Measurements from ENCODE around the gene TOLLIP.

Gene TOLLIP

GRCh38 chr11:1335264-1335810 lies 25.9 kb upstream of the TOLLIP start:
- TF ChIP-seq, protein P1, sequence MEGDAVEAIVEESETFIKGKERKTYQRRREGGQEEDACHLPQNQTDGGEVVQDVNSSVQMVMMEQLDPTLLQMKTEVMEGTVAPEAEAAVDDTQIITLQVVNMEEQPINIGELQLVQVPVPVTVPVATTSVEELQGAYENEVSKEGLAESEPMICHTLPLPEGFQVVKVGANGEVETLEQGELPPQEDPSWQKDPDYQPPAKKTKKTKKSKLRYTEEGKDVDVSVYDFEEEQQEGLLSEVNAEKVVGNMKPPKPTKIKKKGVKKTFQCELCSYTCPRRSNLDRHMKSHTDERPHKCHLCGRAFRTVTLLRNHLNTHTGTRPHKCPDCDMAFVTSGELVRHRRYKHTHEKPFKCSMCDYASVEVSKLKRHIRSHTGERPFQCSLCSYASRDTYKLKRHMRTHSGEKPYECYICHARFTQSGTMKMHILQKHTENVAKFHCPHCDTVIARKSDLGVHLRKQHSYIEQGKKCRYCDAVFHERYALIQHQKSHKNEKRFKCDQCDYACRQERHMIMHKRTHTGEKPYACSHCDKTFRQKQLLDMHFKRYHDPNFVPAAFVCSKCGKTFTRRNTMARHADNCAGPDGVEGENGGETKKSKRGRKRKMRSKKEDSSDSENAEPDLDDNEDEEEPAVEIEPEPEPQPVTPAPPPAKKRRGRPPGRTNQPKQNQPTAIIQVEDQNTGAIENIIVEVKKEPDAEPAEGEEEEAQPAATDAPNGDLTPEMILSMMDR (IDR thresholded peaks at IDR 0.05; ENCODE audit: low read depth, low read length) = no peak
- peak overlapping the region; percentile 36 for H3K4me3 ChIP-seq (ENCODE audit: low read depth, low read length)
- DNase-seq (ENCODE audit: low read depth) = no peak

- H3K4me3 ChIP-seq (ENCODE audit: low read depth, low read length) = no peak overlapping the region
- TF ChIP-seq, protein P1 (IDR thresholded peaks at IDR 0.05; ENCODE audit: low read depth, low read length) = no peak
- no peak for TF ChIP-seq MYC (IDR thresholded peaks at IDR 0.05; ENCODE audit: low read depth, low read length)
- DNase-seq (ENCODE audit: low read depth) = no peak
These were observed 24.4 kb upstream of the TOLLIP start for GRCh38 chr11:1333860-1334259.

DNA sequence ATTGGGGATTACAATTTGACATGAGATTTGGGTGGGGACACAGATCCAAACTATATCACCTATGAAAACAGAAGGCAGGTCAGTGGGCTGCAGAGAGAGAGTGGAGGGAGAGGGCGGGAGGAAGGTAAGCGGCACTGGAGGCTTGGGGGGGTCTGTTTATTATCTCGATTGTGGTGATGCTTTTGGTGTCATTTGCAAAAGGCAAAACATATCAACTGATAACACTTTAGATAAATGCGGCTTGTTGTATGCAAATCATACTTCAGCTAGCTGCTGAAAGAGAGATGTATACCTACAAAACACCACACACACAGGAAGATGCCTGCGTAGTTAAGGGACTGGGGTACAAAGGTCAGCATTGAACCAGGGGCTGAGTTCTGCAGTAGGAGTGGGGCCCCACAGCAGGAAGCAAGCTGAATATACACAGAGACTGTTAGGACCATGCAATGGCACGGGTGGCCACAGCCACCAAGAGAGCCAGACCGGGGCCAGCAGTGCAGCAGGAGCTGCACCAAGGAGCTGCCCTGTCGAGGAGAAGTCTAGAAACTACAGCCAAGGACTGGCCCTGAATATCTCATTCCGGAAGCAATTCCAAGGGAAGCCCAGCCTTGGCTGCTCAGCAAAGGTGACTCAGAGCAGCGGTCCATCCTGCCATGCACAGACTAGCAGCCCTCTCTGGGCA lies 23.8 kb upstream of the TOLLIP start:
- no peak for DNase-seq (ENCODE audit: low read depth)
- no peak overlapping the region for H3K4me3 ChIP-seq (ENCODE audit: low read depth, low read length)

DNA sequence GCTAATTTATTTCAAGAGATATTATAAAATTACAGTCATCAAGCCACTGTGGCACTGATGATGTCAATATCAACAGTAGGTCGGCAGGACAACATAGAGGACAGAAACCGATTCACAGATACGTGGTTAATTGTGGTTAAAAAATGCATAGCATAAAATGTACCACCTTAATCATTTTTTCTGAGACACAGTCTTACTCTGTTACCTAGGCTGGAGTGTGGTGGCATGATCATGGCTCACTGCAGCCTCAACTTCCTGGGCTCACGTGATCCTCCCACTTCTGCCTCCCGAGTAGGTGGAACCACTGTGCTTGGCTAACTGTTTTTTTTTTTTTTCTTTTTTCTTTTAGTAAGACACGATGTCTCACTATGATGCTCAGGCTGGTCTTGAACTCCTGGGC lies 21.0 kb upstream of the TOLLIP start:
- no peak for DNase-seq (ENCODE audit: low read depth)
- no peak for TF ChIP-seq POLR2A (IDR thresholded peaks at IDR 0.05; ENCODE audit: extremely low read depth, insufficient read length)
- TF ChIP-seq MYC (IDR thresholded peaks at IDR 0.05; ENCODE audit: low read depth, low read length) = no peak
- no peak overlapping the region for H3K4me3 ChIP-seq (ENCODE audit: low read depth, low read length)

More for the DNA sequence above, 23.8 kb upstream of the TOLLIP start:
- TF ChIP-seq, protein P1 (IDR thresholded peaks at IDR 0.05; ENCODE audit: low read depth, low read length) = no peak
- TF ChIP-seq POLR2A (IDR thresholded peaks at IDR 0.05; ENCODE audit: extremely low read depth, insufficient read length) (no peak), MYC (IDR thresholded peaks at IDR 0.05; ENCODE audit: low read depth, low read length) (no peak), MAX (IDR thresholded peaks at IDR 0.05; ENCODE audit: low read depth, low read length) (no peak)

- no peak for DNase-seq (ENCODE audit: low read depth)
- TF ChIP-seq MAX (IDR thresholded peaks at IDR 0.05; ENCODE audit: low read depth, low read length) = no peak
- H3K4me3 ChIP-seq (ENCODE audit: low read depth, low read length) = no peak overlapping the region
These were observed 17.6 kb upstream of the TOLLIP start for GRCh38 chr11:1327064-1327460.

DNA sequence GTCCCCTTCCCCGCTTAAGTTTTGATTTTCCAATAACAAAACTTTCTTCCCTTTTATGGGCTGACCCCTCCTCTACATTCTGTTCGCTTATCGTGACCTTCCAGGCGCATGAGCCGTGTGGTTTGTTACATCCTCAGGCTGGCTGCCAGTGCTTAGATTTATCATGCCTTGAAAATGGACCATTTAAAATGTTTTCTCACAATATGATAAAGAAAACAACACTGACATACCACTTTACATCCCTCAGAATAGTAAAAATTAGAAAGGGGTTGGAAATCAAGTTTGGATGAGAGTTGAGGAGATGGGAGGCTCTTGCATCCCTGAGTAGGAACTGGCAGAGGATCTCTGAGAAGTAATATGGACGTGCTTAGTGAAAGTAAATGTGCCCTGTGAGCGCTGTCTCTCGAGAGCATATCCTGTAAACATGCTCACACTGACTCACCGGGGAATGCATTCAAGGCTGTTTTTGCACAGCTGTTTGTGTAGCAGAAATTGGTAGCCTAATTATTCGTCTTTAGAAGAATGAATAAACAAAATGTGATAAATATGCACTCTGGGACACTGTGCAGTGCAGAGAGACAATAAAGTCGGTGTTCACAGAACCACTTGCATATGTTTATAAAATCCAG lies 17.1 kb upstream of the TOLLIP start:
- no peak for DNase-seq (ENCODE audit: low read depth)
- no peak overlapping the region for H3K4me3 ChIP-seq (ENCODE audit: low read depth, low read length)
- TF ChIP-seq POLR2A (IDR thresholded peaks at IDR 0.05; ENCODE audit: extremely low read depth, insufficient read length) = no peak
- no peak for TF ChIP-seq MAX (IDR thresholded peaks at IDR 0.05; ENCODE audit: low read depth, low read length)
- TF ChIP-seq MYC (IDR thresholded peaks at IDR 0.05; ENCODE audit: low read depth, low read length) = no peak

DNA sequence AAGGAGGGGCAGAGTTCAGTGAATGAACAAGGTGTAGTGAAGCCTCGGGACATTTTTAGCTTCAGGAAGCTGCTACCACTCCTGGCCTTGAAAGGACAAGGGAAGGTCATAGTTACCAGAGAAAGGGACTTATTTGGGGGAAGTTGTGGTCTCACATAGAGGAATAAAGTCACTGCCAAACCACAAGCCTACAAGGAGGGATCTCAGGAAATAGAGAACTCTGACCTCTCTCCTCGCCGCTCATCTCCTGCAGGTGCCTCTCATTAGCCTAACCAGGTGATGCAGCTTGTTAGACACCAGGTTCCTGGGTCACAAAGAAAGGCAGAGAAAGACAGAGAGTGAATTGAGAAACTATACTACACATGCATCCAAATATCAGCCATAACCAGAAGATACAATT lies 14.3 kb upstream of the TOLLIP start:
- peak; percentile 80 for DNase-seq (ENCODE audit: low read depth)
- TF ChIP-seq MYC (IDR thresholded peaks at IDR 0.05; ENCODE audit: low read depth, low read length) = no peak
- TF ChIP-seq, protein P1 (IDR thresholded peaks at IDR 0.05; ENCODE audit: low read depth, low read length) = no peak
- TF ChIP-seq MAX (IDR thresholded peaks at IDR 0.05; ENCODE audit: low read depth, low read length) = no peak
- TF ChIP-seq POLR2A (IDR thresholded peaks at IDR 0.05; ENCODE audit: extremely low read depth, insufficient read length) = no peak
- H3K4me3 ChIP-seq (ENCODE audit: low read depth, low read length) = no peak overlapping the region
